ENCODE results near the gene ABCC11.

Gene ABCC11

GRCh38 chr16:48215738-48216137 is 31.6 kb downstream of the ABCC11 start:
- Histone ChIP-seq H3K4me2 (ENCODE audit: low read depth, low read length, poor library complexity, severe bottlenecking) (no peak overlapping the region), H2AFZ (ENCODE audit: low read depth, low read length, severe bottlenecking) (no peak overlapping the region), H3K9ac (ENCODE audit: low read length) (no peak overlapping the region), H3K4me3 (ENCODE audit: insufficient read depth, low read length, poor library complexity, severe bottlenecking) (no peak overlapping the region), H3K27ac (ENCODE audit: low read depth, low read length) (no peak overlapping the region), H4K20me1 (ENCODE audit: low read depth, low read length) (no peaks in the 10 kb centered on the region), H3K79me2 (ENCODE audit: insufficient read depth, low read length) (no peaks in the 10 kb centered on the region), H3K27me3 (ENCODE audit: low read length) (no peaks in the 10 kb centered on the region), H3K9me3 (ENCODE audit: insufficient read depth, low read length) (no peaks in the 10 kb centered on the region), H3K36me3 (ENCODE audit: low read length) (no peaks in the 10 kb centered on the region), H3K9me2 (replicated peaks; ENCODE audit: insufficient read depth, low read length) (no peaks in the 10 kb centered on the region), H3F3A (ENCODE audit: insufficient read depth) (no peaks in the 10 kb centered on the region)
- TF ChIP-seq EZH2phosphoT487 (conservative IDR thresholded peaks at IDR 0.05; ENCODE audit: low read length), result no peak
- TF ChIP-seq CTCF (IDR thresholded peaks at IDR 0.05; ENCODE audit: insufficient read depth, low read length, poor library complexity, severe bottlenecking), result no peak

- Histone ChIP-seq H3K9me3 (ENCODE audit: insufficient read depth, low read length) (no peaks in the 10 kb centered on the region), H3K27ac (ENCODE audit: low read depth, low read length) (no peak overlapping the region), H3K9ac (ENCODE audit: low read length) (no peak overlapping the region), H3F3A (ENCODE audit: insufficient read depth) (no peaks in the 10 kb centered on the region), H3K9me2 (replicated peaks; ENCODE audit: insufficient read depth, low read length) (no peaks in the 10 kb centered on the region), H3K4me2 (ENCODE audit: low read depth, low read length, poor library complexity, severe bottlenecking) (no peak overlapping the region), H3K4me3 (ENCODE audit: insufficient read depth, low read length, poor library complexity, severe bottlenecking) (no peak overlapping the region), H3K36me3 (ENCODE audit: low read length) (no peaks in the 10 kb centered on the region), H3K79me2 (ENCODE audit: insufficient read depth, low read length) (no peaks in the 10 kb centered on the region), H4K20me1 (ENCODE audit: low read depth, low read length) (no peaks in the 10 kb centered on the region), H3K27me3 (ENCODE audit: low read length) (no peaks in the 10 kb centered on the region), H2AFZ (ENCODE audit: low read depth, low read length, severe bottlenecking) (no peak overlapping the region)
- no peak for TF ChIP-seq CTCF (IDR thresholded peaks at IDR 0.05; ENCODE audit: insufficient read depth, low read length, poor library complexity, severe bottlenecking)
- TF ChIP-seq EZH2phosphoT487 (conservative IDR thresholded peaks at IDR 0.05; ENCODE audit: low read length), result no peak
These were observed 35.3 kb downstream of the ABCC11 start for GRCh38 chr16:48212033-48212432.

- Histone ChIP-seq H3K79me2 (ENCODE audit: insufficient read depth, low read length) (no peaks in the 10 kb centered on the region), H2AFZ (ENCODE audit: low read depth, low read length, severe bottlenecking) (no peak overlapping the region), H3K9me3 (ENCODE audit: insufficient read depth, low read length) (no peaks in the 10 kb centered on the region), H3K9ac (ENCODE audit: low read length) (no peak overlapping the region), H4K20me1 (ENCODE audit: low read depth, low read length) (no peaks in the 10 kb centered on the region), H3K4me3 (ENCODE audit: insufficient read depth, low read length, poor library complexity, severe bottlenecking) (no peak overlapping the region), H3K27ac (ENCODE audit: low read depth, low read length) (no peak overlapping the region), H3K9me2 (replicated peaks; ENCODE audit: insufficient read depth, low read length) (no peaks in the 10 kb centered on the region), H3K27me3 (ENCODE audit: low read length) (no peaks in the 10 kb centered on the region), H3F3A (ENCODE audit: insufficient read depth) (no peaks in the 10 kb centered on the region), H3K4me2 (ENCODE audit: low read depth, low read length, poor library complexity, severe bottlenecking) (no peak overlapping the region), H3K36me3 (ENCODE audit: low read length) (no peaks in the 10 kb centered on the region)
- no peak for TF ChIP-seq EZH2phosphoT487 (conservative IDR thresholded peaks at IDR 0.05; ENCODE audit: low read length)
- no peak for TF ChIP-seq CTCF (IDR thresholded peaks at IDR 0.05; ENCODE audit: insufficient read depth, low read length, poor library complexity, severe bottlenecking)
These were observed 36.6 kb downstream of the ABCC11 start for GRCh38 chr16:48210747-48211146.

Data from SU-DHL-6 (cell line).